Immature natural killer cell (primary cell): Measurements from ENCODE around the gene COASY. TPM values are rescaled to one million over a fixed set of nuclear protein-coding genes. Genes with fewer than 3 reads are reported as not detected.

Experiments
- DNase-seq, 3 donors: peaks; one replicate each; pipeline ENCODE4 v3.0.0; 2022; ENCODE audit warnings: mixed read lengths in 1 of 3
- H3K27ac Mint-ChIP-seq, 6 donors: one replicate each; pipeline ENCODE4 v1.8.0; 2020; ENCODE audit warnings: mixed read lengths in 6 of 6, mild to moderate bottlenecking in 5 of 6, inconsistent platforms in 4 of 6, moderate library complexity in 3 of 6
- H3K27me3 Mint-ChIP-seq, 3 donors: one replicate each; pipeline ENCODE4 v1.8.0; 2020 to 2021; ENCODE audit warnings: low read depth in 3 of 3, mild to moderate bottlenecking in 3 of 3, mixed read lengths in 3 of 3, moderate library complexity in 3 of 3, inconsistent platforms in 1 of 3
- H3K36me3 Mint-ChIP-seq, 3 donors: one replicate each; pipeline ENCODE4 v1.8.0; 2020; ENCODE audit warnings: mixed read lengths in 3 of 3, inconsistent platforms in 2 of 3, mild to moderate bottlenecking in 2 of 3
- H3K4me1 Mint-ChIP-seq, 2 donors: one replicate each; pipeline ENCODE4 v1.8.0; 2020; ENCODE audit warnings: inconsistent platforms in 2 of 2, mild to moderate bottlenecking in 2 of 2, mixed read lengths in 2 of 2, moderate library complexity in 1 of 2
- H3K4me3 Mint-ChIP-seq, 5 donors: one replicate each; pipeline ENCODE4 v1.8.0; 2020; ENCODE audit warnings: mild to moderate bottlenecking in 5 of 5, mixed read lengths in 5 of 5, inconsistent platforms in 3 of 5, moderate library complexity in 3 of 5
- H3K9me3 Mint-ChIP-seq, 6 donors: one replicate each; pipeline ENCODE4 v1.8.0; 2020; ENCODE audit warnings: mild to moderate bottlenecking in 6 of 6, mixed read lengths in 6 of 6, inconsistent platforms in 4 of 6, moderate library complexity in 3 of 6
- polyA plus RNA-seq, 3 donors: library from polyadenylated mRNA; unstranded; fragments of 300-500 nt; fragmentation: Illumina TruSeq; gene quantifications; one replicate each; pipeline ENCODE4 v1.2.3, GENCODE V29; 2021

Gene COASY
- polyA plus RNA-seq, 3 donors from 2014 or later, result 54.1 to 136 (median 72.5) TPM

GRCh38 chr17:42563950-42564349 lies 2.0 kb downstream of the COASY start:
- peaks cover 53% of the 10 kb centered on the region in 2 donors for H3K4me1 Mint-ChIP-seq
- no peaks in the 10 kb centered on the region for H3K9me3 Mint-ChIP-seq
- peak overlapping the region in 5 of 6 donors; percentile 47 to 87 (median 75) for H3K27ac Mint-ChIP-seq

GRCh38 chr17:42564815-42565522 lies 3.0 kb downstream of the COASY start:
- Mint-ChIP-seq H3K4me1 (peaks cover 54 to 57% of the 10 kb centered on the region in 2 donors), H3K36me3 (peaks cover 0 to 12% (median 0%) of the 10 kb centered on the region in 3 donors), H3K9me3 (no peaks in the 10 kb centered on the region), H3K4me3 (peak overlapping the region; percentile 18 to 52 (median 43)), H3K27me3 (peaks cover 17 to 26% (median 19%) of the 10 kb centered on the region in 3 donors), H3K27ac (peak overlapping the region in 4 of 6 donors; percentile 17 to 88 (median 56))
- no peak for DNase-seq

More at GRCh38 chr17:42563950-42564349, 2.0 kb downstream of the COASY start:
- DNase-seq, result no peak
- peaks cover 0 to 12% (median 0%) of the 10 kb centered on the region in 3 donors for H3K36me3 Mint-ChIP-seq
- peak overlapping the region; percentile 76 to 93 (median 92) for H3K4me3 Mint-ChIP-seq
- peaks cover 17 to 26% (median 22%) of the 10 kb centered on the region in 3 donors for H3K27me3 Mint-ChIP-seq

GRCh38 chr17:42565523-42566214 lies 3.7 kb downstream of the COASY start:
- DNase-seq, result no peak
- Mint-ChIP-seq H3K27ac (peak overlapping the region; percentile 82 to 98 (median 89)), H3K9me3 (no peaks in the 10 kb centered on the region), H3K4me1 (peaks cover 53% of the 10 kb centered on the region in 2 donors), H3K36me3 (peaks cover 0 to 12% (median 0%) of the 10 kb centered on the region in 3 donors), H3K27me3 (peaks cover 17 to 25% (median 18%) of the 10 kb centered on the region in 3 donors), H3K4me3 (peak overlapping the region in 3 of 5 donors; percentile 93 to 98 (median 93))

GRCh38 chr17:42566215-42566882 lies 4.4 kb downstream of the COASY start:
- H3K4me1 Mint-ChIP-seq, result peaks cover 51% of the 10 kb centered on the region in 2 donors

GRCh38 chr17:42566883-42567573 lies 5.1 kb downstream of the COASY start, which contains the start of gene MLX:
MLX (plus strand) TSS chr17:42567100; CDS start chr17:42567125, 25 bp downstream.
- DNase-seq, result peak; percentile 93 to 94 (median 93)
- Mint-ChIP-seq H3K27ac (peak within 1 kb of the TSS; percentile 82 to 98 (median 92)), H3K27me3 (peaks cover 13 to 21% (median 13%) of the 10 kb centered on the region in 3 donors), H3K9me3 (no peaks in the 10 kb centered on the region), H3K36me3 (peaks cover 0 to 23% (median 7%) of the 10 kb centered on the region in 3 donors), H3K4me3 (peak within 1 kb of the TSS; percentile 93 to 98 (median 94)), H3K4me1 (peaks cover 44% of the 10 kb centered on the region in 2 donors)

More at GRCh38 chr17:42566215-42566882, 4.4 kb downstream of the COASY start:
- H3K27me3 Mint-ChIP-seq, result peaks cover 17 to 25% (median 17%) of the 10 kb centered on the region in 3 donors
- no peak for DNase-seq
- H3K27ac Mint-ChIP-seq, result peak overlapping the region; percentile 82 to 98 (median 89)
- H3K9me3 Mint-ChIP-seq, result no peaks in the 10 kb centered on the region
- peak overlapping the region; percentile 93 to 98 (median 94) for H3K4me3 Mint-ChIP-seq
- H3K36me3 Mint-ChIP-seq, result peaks cover 0 to 17% (median 7%) of the 10 kb centered on the region in 3 donors

- H3K27ac Mint-ChIP-seq, result peak overlapping the region in 3 of 6 donors; percentile 71 to 98 (median 74)
- H3K27me3 Mint-ChIP-seq, result peaks cover 8 to 17% (median 11%) of the 10 kb centered on the region in 3 donors
- peaks cover 35 to 41% of the 10 kb centered on the region in 2 donors for H3K4me1 Mint-ChIP-seq
- H3K9me3 Mint-ChIP-seq, result no peaks in the 10 kb centered on the region
- no peak for DNase-seq
- peak overlapping the region; percentile 32 to 98 (median 56) for H3K4me3 Mint-ChIP-seq
- peaks cover 9 to 28% (median 12%) of the 10 kb centered on the region in 3 donors for H3K36me3 Mint-ChIP-seq
Observed at GRCh38 chr17:42568341-42569111, 6.6 kb downstream of the COASY start.

- no peaks in the 10 kb centered on the region for H3K9me3 Mint-ChIP-seq
- H3K36me3 Mint-ChIP-seq, result peaks cover 15 to 31% (median 16%) of the 10 kb centered on the region in 3 donors
- peak overlapping the region in 1 of 6 donors; percentile 30 for H3K27ac Mint-ChIP-seq
- DNase-seq, result no peak
- no peak overlapping the region for H3K4me3 Mint-ChIP-seq
- peaks cover 3 to 15% (median 5%) of the 10 kb centered on the region in 3 donors for H3K27me3 Mint-ChIP-seq
- peaks cover 33 to 50% of the 10 kb centered on the region in 2 donors for H3K4me1 Mint-ChIP-seq
Observed at GRCh38 chr17:42571435-42572225, 9.7 kb downstream of the COASY start.

GRCh38 chr17:42573095-42573494 lies 11.1 kb downstream of the COASY start:
- no peaks in the 10 kb centered on the region for H3K9me3 Mint-ChIP-seq
- H3K27me3 Mint-ChIP-seq, result peaks cover 0 to 9% (median 2%) of the 10 kb centered on the region in 3 donors
- peak overlapping the region in 3 of 6 donors; percentile 44 to 63 (median 56) for H3K27ac Mint-ChIP-seq
- H3K4me1 Mint-ChIP-seq, result peaks cover 37 to 56% of the 10 kb centered on the region in 2 donors
- DNase-seq, result no peak
- peaks cover 15 to 28% (median 16%) of the 10 kb centered on the region in 3 donors for H3K36me3 Mint-ChIP-seq
- H3K4me3 Mint-ChIP-seq, result no peak overlapping the region

- no peak for DNase-seq
- peaks cover 0 to 8% (median 2%) of the 10 kb centered on the region in 3 donors for H3K27me3 Mint-ChIP-seq
- no peaks in the 10 kb centered on the region for H3K9me3 Mint-ChIP-seq
- peaks cover 15 to 25% (median 16%) of the 10 kb centered on the region in 3 donors for H3K36me3 Mint-ChIP-seq
- no peak overlapping the region for H3K4me3 Mint-ChIP-seq
- H3K27ac Mint-ChIP-seq, result no peak overlapping the region
- H3K4me1 Mint-ChIP-seq, result peaks cover 35 to 53% of the 10 kb centered on the region in 2 donors
Observed at GRCh38 chr17:42574463-42574862, 12.5 kb downstream of the COASY start.

- H3K4me3 Mint-ChIP-seq, result peak overlapping the region; percentile 96 to 100 (median 99)
- H3K27ac Mint-ChIP-seq, result peak overlapping the region in 5 of 6 donors; percentile 42 to 98 (median 85)
- H3K27me3 Mint-ChIP-seq, result peaks cover 0 to 8% (median 2%) of the 10 kb centered on the region in 3 donors
- H3K36me3 Mint-ChIP-seq, result peaks cover 9 to 15% (median 14%) of the 10 kb centered on the region in 3 donors
- no peak for DNase-seq
- H3K4me1 Mint-ChIP-seq, result peaks cover 35 to 53% of the 10 kb centered on the region in 2 donors
- no peaks in the 10 kb centered on the region for H3K9me3 Mint-ChIP-seq
Observed at GRCh38 chr17:42577140-42577531, 15.2 kb downstream of the COASY start.

GRCh38 chr17:42577532-42578281 lies 15.8 kb downstream of the COASY start, which contains the start of gene PSMC3IP:
PSMC3IP (minus strand) TSS chr17:42577729; CDS start chr17:42577686, 43 bp downstream.
- H3K4me3 Mint-ChIP-seq, result peak within 1 kb of the TSS; percentile 96 to 100 (median 99)
- peak; percentile 88 to 90 (median 89) for DNase-seq
- no peaks in the 10 kb centered on the region for H3K9me3 Mint-ChIP-seq
- H3K27me3 Mint-ChIP-seq, result peaks cover 0 to 8% (median 0%) of the 10 kb centered on the region in 3 donors
- peaks cover 9 to 17% (median 14%) of the 10 kb centered on the region in 3 donors for H3K36me3 Mint-ChIP-seq
- peak within 1 kb of the TSS; percentile 89 to 98 (median 98) for H3K27ac Mint-ChIP-seq
- peaks cover 35 to 51% of the 10 kb centered on the region in 2 donors for H3K4me1 Mint-ChIP-seq
